ENCODE results near the gene RASGRF2. TPM values are rescaled to one million over a fixed set of nuclear protein-coding genes. Genes with fewer than 3 reads are reported as not detected.
"Not testable (repeated sequence)": the region's sequence is repeated elsewhere in the genome, so short reads cannot be mapped to it uniquely, and the experiment has no call there.

RASGRF2 gene
- polyA plus RNA-seq, 5 donors, result 1.5 to 2.1 (median 1.8) TPM

- no peak for DNase-seq
Measured at GRCh38 chr5:80978772-80979317, 18.7 kb downstream of the RASGRF2 start.

- no peak for DNase-seq
Measured at GRCh38 chr5:80982093-80982492, 21.9 kb downstream of the RASGRF2 start.

DNA sequence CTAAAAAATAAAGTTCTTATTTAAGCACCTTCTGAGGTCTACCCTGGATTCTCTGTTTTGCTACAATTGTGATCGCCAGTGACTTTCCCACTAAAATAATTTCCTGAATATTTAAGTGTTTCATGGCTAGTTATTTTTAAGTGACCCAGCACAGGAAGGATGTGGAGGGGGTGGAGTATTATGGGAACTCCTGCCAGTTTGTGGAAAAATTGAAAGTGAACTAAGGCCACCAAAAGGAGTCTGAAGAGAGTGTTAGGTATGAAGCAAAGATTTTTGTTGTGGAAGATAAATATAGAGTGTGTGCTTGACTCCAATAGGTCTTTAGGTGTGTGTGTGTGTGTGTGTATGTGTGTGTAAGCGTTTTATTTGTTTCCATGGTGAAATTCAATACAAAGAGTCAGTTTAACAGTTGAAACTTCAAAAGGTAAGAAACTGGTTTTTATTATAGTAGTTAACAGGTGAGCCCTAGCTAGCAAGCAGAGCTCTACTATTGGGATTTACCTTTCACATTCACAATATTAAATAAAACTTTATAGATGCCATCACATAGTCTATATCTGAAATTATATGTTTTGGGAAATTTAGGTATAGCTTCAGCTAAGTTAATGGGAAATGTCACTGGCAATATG is 25.6 kb downstream of the RASGRF2 start:
- DNase-seq, result no peak

GRCh38 chr5:80986382-80986781 is 26.2 kb downstream of the RASGRF2 start:
- DNase-seq, result no peak

DNA sequence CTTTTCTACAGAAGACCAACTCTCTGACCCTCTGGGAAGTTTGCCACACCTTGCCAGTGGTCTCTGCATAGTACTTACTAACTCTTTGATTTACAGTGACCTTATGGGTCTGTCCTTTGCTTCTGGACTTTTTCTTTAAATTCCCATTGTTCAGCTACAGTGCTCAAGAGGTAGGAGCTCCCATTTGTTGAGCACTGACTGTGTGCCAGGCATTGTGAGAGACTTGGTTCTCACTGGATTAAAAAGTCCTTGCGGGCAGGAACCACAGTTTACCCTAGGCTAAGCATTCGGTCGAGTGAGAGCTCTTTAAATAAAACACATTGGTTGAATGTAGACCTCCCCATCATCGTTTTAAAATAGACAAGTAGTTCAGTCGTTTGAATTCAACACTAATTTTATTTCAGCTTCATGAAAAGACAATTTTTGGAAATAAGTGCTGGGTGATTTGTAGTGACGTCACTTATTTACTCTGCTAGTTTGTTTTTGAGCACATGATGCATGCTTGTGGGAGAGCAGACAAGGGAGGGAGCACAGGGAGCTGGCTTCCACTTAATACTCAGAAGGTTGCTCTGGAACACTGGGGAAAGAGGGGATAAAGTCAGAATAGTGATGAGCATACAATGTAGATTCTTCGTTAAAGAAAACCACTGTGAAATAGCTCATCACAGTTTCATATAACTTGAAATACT is 27.1 kb downstream of the RASGRF2 start:
- DNase-seq, result no peak

DNA sequence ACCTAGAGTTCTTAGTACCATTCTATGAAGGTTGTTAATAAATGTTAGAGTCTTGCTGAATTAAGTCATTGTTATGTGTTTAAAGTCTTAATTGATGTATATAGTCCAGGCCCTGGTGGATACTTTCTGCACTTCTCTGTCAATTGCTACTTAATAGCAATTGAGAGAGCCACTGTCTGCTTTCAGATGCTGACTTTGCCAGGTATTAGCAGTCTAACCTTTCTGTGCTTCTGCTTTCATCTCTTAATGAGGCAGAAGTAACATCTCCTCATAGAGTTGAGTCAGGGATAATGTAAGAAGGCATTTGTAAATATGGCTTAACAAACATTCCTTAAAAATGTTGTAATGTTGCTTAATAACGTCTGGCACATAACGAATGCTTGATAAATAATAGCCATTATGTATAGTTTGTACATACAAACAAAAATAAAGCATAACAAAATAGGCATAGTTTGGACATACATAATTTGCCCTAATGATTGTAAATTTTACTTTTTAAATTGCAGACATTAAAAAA is 28.3 kb downstream of the RASGRF2 start:
- DNase-seq, result peak in 1 of 2 donors; percentile 31

DNA sequence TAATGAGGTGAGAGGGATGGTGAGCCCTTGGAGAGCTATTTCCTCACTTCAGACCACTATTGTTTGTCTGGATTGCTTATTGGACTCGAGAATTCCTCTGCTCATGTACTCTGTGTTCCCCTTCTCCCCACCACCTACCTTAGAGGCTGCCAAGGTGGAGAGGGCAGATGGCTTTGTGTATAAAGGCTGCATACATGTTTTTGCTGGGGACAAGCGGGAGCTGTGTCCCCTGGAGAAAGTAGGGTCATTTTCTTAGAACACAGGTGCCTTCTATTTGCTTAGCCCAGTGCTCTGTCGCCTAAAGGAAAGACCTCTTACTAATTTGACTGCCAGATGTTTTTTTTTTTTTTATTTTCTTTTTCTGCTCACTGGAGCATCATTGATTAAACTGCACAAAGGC is 29.7 kb downstream of the RASGRF2 start:
- DNase-seq, result no peak

- DNase-seq, result no peak
Measured at GRCh38 chr5:80990527-80990926, 30.4 kb downstream of the RASGRF2 start.

GRCh38 chr5:80990971-80991370 is 30.8 kb downstream of the RASGRF2 start:
- no peak for DNase-seq

- no peak for DNase-seq
Measured at GRCh38 chr5:80995908-80996307, 35.7 kb downstream of the RASGRF2 start.

- DNase-seq, result no peak
Measured at GRCh38 chr5:80998590-80998979, 38.4 kb downstream of the RASGRF2 start.

DNA sequence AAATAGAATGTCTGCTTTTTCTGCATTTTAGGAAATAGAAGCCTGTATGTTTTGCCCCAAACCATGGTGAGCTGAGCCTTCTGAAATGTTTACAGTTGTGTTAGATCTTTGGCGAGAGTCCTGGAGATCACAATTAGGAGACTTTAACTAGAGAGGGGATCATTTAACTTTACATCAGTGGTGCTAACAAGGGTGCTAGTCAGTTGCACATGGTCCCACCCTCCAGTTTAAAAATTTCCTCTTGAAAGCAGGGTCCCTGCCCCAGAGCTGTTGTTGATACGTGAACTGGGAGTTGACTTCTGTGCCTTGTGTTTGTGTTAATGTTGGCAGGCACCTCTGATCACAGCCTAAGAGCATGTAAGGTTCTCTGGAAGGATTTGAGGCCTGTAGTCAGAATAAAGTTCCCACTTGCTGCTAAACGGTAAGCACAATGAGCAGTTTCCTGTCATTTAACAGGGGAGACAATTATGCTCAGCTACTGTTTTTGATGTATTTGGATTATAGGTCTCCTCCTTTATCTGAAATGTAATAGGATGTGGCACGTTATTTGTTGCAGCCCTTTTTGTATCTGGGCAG is 43.7 kb downstream of the RASGRF2 start:
- DNase-seq, result peak; percentile 10 to 21

DNA sequence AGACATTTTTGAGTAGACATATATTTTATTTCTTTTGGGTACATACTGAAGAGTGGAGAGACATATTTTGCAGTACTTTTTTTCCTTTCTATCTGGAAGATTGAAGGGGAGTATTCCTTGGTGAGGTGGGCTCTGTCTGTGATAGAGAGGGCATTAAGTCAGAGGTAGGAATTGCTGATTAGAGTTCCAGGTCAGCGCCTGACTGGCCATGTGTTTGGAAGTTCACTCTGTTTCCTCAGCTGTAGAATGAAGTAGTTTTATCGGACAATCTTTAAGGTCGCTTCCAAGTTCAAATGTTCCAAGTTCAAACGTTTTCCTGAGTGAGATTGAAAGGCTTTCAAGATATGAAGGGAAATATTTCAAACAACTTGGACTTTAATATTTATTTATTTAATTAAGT is 45.5 kb downstream of the RASGRF2 start:
- no peak for DNase-seq

GRCh38 chr5:81006231-81006630 is 46.1 kb downstream of the RASGRF2 start:
- no peak for DNase-seq

DNA sequence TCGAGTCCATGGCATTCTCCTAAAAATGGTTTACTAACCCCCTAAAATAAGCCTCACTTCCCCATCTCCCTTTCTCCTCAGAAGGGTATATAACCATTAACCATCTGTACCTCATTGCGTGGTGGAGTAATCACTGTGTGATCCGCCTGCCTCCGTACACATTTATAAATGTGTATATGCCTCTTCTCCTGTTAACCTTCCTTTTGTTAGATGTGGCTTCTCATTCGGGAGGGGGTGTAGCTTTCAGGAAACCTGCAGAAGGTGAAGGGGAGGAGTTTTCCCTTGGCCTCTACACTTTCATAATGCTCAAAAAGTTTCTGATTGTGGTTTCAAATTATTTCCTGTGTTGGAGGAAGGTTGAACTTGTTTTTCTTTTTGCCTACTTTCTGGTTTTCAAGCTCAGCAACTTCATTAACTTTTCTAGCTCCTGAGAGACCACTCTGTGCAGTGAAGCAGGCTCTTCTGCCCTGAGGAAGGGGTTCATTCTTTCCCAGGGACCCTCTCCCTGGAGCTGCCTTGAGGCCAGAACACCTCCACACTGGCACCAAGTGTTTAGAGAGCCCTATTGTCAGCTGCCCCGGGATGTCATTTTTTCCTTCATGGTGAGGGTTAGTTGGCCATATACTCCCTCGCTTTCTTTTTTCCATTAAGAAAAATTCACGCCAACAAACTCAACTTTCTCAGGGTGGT is 46.9 kb downstream of the RASGRF2 start:
- DNase-seq, result no peak

- no peak for DNase-seq
Measured at GRCh38 chr5:81007637-81008027, 47.5 kb downstream of the RASGRF2 start.

DNA sequence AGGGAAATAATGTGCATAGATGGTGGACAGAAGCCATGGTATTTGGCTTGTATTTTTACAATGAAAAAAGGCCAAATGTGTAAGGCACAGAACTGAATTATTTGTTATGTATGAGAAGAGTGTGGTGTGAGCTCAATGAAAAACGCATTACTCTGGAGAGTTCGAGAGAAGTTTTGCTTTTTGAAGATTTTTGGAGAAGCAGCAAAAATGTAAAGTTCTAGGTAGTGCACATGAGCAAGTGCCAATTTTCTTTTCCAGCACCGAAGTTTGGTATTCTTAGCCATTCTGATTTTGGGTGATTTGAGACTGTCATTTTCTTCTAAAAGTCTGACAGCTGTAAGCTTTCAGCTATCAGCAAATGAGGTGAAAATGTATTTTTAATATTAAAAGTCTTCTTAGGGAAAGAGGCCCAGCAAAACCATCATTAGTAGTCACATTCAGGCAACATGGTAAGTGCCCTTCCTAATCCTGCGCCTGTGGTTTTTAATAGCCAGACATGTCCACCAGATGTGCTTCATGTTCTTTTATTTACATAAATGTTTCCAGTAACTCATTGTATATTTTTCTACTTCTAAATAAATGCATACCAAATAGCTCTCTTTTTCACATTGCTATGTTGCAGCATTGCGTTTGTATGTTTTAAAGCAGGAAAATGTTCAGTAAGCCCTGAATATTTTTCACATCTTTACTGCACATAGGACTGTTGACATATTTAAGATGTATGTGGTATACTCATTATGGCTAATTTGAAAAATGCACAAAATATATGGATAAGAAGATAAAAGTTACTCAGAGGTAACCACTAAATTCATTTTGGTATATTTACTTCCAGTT is 50.4 kb downstream of the RASGRF2 start:
- DNase-seq, result peak; percentile 81 to 84

- no peak for DNase-seq
Measured at GRCh38 chr5:81014348-81014747, 54.2 kb downstream of the RASGRF2 start.

DNA sequence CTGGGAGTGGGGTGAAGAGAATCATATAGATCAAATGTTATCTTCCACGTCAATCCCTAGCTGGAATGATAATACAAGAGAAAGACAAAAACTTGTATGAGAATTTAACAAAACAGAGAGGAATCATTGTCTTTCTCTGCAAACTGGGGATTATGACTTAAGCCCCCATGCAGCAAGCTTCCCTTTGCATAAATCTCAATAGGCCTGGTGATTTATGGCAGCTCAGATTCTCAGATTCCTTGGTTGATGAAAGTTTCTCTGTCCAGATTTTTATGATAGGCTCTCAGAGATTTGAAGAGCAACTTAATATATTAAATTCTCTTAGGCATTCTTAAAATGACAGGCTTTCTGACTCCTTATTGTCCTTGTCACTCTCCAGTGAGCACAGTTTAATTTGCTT is 56.0 kb downstream of the RASGRF2 start:
- no peak for DNase-seq

DNA sequence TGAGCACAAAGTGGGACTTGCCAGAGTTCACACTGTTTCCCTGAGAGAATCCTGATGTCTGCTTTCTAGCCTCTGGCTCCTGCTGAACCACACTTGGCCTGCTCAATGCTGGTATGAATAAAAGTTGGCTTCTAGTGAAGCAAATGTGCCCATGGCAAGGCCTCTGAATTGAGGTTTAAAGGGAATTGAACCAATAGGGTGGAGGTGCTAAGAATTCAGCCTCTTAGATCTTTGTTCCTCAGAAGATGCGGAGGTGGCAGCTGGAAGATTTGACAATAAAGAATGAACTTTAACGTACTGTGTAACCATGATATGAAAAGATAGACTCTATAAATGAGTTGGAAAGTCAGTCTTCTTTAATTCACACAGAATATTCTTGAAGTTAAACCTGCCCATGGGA is 57.2 kb downstream of the RASGRF2 start:
- no peak for DNase-seq

- DNase-seq, result not testable (repeated sequence)
Measured at GRCh38 chr5:81018608-81019007, 58.4 kb downstream of the RASGRF2 start.

Measured in right lung (tissue), 5 donors.